Uterus (tissue), 4 donors: Measurements from ENCODE around the gene PTPRJ. TPM values are rescaled to one million over a fixed set of nuclear protein-coding genes. Genes with fewer than 3 reads are reported as not detected.

Source experiments
- DNase-seq, 2 donors: peaks; one replicate each; pipeline ENCODE4 v3.0.0-alpha.2; 2019 to 2020
- H3K27ac ChIP-seq, 2 donors: fragments of 200-600 bp; sonication (generic); 1 replicate in 1 of 2; 2 replicates in 1 of 2; pipeline ENCODE4 v1.5.1; 2016 to 2018
- H3K27me3 ChIP-seq, 2 donors: fragments of 200-600 bp; sonication (generic); one replicate each; pipeline ENCODE4 v1.5.1; 2018 to 2019; ENCODE audit warnings: control low read depth in 1 of 2
- H3K36me3 ChIP-seq, 2 donors: fragments of 200-600 bp; sonication (generic); one replicate each; pipeline ENCODE4 v1.5.1; 2019; ENCODE audit warnings: control low read depth in 1 of 2
- H3K4me1 ChIP-seq, 2 donors: fragments of 200-600 bp; sonication (generic); one replicate each; pipeline ENCODE4 v1.5.1; 2018 to 2019; ENCODE audit warnings: control low read depth in 1 of 2
- H3K4me3 ChIP-seq, 2 donors: fragments of 200-600 bp; sonication (generic); 1 replicate in 1 of 2; 2 replicates in 1 of 2; pipeline ENCODE4 v1.5.1; 2018 to 2019; ENCODE audit warnings: mild to moderate bottlenecking in 1 of 2
- H3K9me3 ChIP-seq, 2 donors: fragments of 200-600 bp; sonication (generic); one replicate each; pipeline ENCODE4 v1.5.1; 2019; ENCODE audit warnings: control low read depth in 1 of 2
- POLR2A ChIP-seq, 2 donors: fragments of 450-650 bp; IDR thresholded peaks; one replicate each; pipeline ENCODE4 v1.6.1; 2016; ENCODE audit warnings: antibody characterized with exemption in 2 of 2, mild to moderate bottlenecking in 1 of 2, moderate library complexity in 1 of 2
- intact Hi-C: fragments of 100-400 bp; cut with DNase I; formaldehyde crosslinking; loops from one replicate; pipeline ENCODE4 v1.15.1; 2023; ENCODE audit warnings: low total_unique reads
- total RNA-seq, 4 donors: library from RNA; depleted of rRNA in 3 of 4; stranded (reverse); fragments of >200 nt in 3 of 4; gene quantifications; one replicate each; pipeline versions ENCODE4 v1.1.0 to v1.2.4, GENCODE V29; 2014 to 2023
- TF ChIP-seq, protein P1 (sequence below), 4 experiments: fragments of 200-600 bp in 2 of 4; fragments of 450-650 bp in 2 of 4; sonication (generic) in 2 of 4; IDR thresholded peaks; one replicate each; pipeline ENCODE4 v1.5.1; 2016 to 2019; ENCODE audit warnings: antibody characterized with exemption in 4 of 4, mild to moderate bottlenecking in 2 of 4, moderate library complexity in 1 of 4
- donor health status: DM: yes; HTN: yes; CAD: no.

PTPRJ gene
- total RNA-seq, 4 donors from 2014 or later = 2.1 to 22.1 (median 7.1) TPM

DNA sequence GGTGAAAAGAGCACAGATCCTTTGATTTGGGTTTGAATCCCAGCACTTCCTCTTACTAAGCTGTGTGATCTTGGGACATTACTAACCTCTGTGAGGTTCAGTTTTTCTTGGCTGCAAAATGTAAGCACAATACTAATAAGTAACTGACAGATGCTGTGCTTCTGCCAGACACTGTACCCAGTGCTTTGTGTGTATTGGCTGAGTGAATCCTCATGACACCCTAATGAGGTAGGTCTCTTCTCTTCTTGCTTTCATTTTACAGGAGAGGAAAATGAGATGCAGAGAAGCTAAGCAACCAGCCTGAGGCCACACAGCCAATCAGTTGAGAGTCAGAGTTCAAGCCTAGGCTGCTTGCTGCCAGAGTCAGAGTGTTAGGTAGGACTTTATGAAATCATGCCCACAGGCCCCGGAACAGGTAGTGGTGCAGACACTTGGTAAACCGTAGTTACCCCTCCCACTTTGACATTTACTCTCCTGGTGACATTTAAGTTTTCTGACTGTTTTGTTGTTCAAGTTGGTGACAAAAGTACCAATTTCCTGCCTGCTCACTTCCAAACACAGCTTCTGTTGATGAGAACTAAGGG is 21.2 kb downstream of the PTPRJ start:
- Histone ChIP-seq H3K4me1 (peaks cover 0 to 4% of the 10 kb centered on the region in 2 donors), H3K36me3 (no peaks in the 10 kb centered on the region), H3K4me3 (no peak overlapping the region), H3K27ac (no peak overlapping the region), H3K9me3 (no peaks in the 10 kb centered on the region), H3K27me3 (no peaks in the 10 kb centered on the region)
- DNase-seq = no peak
- no peak for TF ChIP-seq POLR2A (IDR thresholded peaks at IDR 0.05)
- TF ChIP-seq, protein P1, sequence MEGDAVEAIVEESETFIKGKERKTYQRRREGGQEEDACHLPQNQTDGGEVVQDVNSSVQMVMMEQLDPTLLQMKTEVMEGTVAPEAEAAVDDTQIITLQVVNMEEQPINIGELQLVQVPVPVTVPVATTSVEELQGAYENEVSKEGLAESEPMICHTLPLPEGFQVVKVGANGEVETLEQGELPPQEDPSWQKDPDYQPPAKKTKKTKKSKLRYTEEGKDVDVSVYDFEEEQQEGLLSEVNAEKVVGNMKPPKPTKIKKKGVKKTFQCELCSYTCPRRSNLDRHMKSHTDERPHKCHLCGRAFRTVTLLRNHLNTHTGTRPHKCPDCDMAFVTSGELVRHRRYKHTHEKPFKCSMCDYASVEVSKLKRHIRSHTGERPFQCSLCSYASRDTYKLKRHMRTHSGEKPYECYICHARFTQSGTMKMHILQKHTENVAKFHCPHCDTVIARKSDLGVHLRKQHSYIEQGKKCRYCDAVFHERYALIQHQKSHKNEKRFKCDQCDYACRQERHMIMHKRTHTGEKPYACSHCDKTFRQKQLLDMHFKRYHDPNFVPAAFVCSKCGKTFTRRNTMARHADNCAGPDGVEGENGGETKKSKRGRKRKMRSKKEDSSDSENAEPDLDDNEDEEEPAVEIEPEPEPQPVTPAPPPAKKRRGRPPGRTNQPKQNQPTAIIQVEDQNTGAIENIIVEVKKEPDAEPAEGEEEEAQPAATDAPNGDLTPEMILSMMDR (IDR thresholded peaks at IDR 0.05) = no peak
- intact Hi-C loops = no loop called here

DNA sequence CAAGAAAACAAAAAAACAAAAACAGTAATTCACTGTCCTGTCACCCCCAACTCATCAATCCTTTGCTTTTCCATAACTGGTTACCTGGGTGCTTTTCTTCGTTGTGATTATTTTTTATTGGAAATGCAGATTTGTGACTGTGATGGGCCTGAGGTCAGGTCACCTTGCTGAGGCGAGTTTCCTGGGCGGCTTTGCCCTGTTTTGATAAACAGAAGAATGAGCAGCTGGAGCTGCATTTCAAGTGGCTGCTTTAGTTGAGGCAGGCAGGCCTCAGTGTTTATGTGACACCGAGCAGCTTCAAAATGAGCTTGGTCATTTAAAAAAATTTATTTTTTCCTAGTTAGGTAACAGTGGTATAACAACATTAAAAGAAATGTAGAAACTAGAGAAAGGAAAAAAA is 22.2 kb downstream of the PTPRJ start:
- no peak for DNase-seq
- Histone ChIP-seq H3K4me3 (no peak overlapping the region), H3K27me3 (no peaks in the 10 kb centered on the region), H3K4me1 (peaks cover 0 to 4% of the 10 kb centered on the region in 2 donors), H3K36me3 (no peaks in the 10 kb centered on the region), H3K27ac (no peak overlapping the region), H3K9me3 (no peaks in the 10 kb centered on the region)
- TF ChIP-seq, protein P1 (IDR thresholded peaks at IDR 0.05) = no peak
- no peak for TF ChIP-seq POLR2A (IDR thresholded peaks at IDR 0.05)
- intact Hi-C loops = no loop called here

DNA sequence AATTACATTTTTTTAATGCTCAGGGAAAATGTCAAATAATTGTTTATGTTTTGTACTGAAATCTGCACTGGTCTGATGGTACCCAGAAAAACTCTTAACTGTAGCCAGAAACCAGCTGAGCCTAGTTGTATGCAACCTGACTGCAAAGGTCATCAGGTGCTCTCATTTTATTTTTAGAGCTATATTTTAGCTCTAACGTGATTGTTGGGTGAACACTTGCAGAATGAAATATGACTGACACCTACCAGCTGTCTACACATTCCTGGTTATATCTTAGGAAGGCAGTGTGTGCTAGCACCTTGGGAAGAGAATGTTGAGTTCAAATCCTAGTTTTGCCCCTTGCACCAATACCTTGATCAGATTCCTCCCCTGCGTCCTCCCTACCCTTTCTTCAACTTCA is 23.6 kb downstream of the PTPRJ start:
- H3K4me1 ChIP-seq = peaks cover 0 to 4% of the 10 kb centered on the region in 2 donors
- H3K36me3 ChIP-seq = no peaks in the 10 kb centered on the region
- no peak overlapping the region for H3K4me3 ChIP-seq
- no peak for TF ChIP-seq POLR2A (IDR thresholded peaks at IDR 0.05)
- TF ChIP-seq, protein P1 (IDR thresholded peaks at IDR 0.05) = no peak
- DNase-seq = no peak
- intact Hi-C loops = no loop called here
- H3K27ac ChIP-seq = no peak overlapping the region
- no peaks in the 10 kb centered on the region for H3K9me3 ChIP-seq
- no peaks in the 10 kb centered on the region for H3K27me3 ChIP-seq

DNA sequence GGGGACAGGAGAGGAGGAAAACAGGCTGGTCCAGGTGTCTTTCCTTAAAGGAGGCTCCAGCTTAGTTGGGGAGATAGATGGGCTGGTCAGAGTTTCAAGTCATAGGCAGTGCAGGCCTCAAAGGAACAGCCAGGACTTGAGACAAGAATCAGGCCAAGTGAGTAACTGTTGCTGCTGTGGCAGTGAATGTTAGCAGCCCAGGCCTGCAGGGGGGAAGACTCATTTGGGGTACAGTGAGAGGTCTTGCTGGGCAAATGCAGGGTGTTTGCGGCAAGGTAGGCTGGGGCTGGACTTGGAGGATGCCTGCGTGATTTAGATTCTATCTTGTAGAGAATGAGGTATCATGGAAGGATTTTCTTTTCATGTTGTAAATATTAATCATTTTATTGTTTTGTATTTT is 24.1 kb downstream of the PTPRJ start:
- TF ChIP-seq, protein P1 (IDR thresholded peaks at IDR 0.05) = no peak
- no peak for TF ChIP-seq POLR2A (IDR thresholded peaks at IDR 0.05)

DNA sequence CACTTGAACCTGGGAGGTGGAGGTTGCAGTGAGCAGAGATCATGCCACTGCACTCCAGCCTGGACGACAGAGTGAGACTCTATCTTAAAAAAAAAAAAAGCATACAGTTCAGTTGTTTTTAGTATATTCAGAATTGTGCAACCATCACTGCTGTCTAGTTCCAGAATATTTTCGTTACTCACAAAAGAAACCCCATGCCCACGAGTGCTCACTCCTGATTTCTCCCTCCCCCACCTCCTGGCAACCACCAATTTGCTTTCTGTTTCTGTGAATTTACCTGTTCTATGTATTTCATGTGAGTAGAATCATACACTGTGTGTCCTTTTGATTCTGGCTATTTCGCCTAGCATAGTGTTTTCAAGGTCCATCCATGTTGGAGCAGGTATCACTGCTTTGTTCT is 24.8 kb downstream of the PTPRJ start:
- intact Hi-C loops = no loop called here
- DNase-seq = no peak
- Histone ChIP-seq H3K27ac (no peak overlapping the region), H3K27me3 (no peaks in the 10 kb centered on the region), H3K4me3 (no peak overlapping the region), H3K4me1 (peaks cover 0 to 4% of the 10 kb centered on the region in 2 donors), H3K36me3 (no peaks in the 10 kb centered on the region), H3K9me3 (no peaks in the 10 kb centered on the region)
- TF ChIP-seq POLR2A (IDR thresholded peaks at IDR 0.05) = no peak
- TF ChIP-seq, protein P1 (IDR thresholded peaks at IDR 0.05) = no peak

More for the DNA sequence above, 24.1 kb downstream of the PTPRJ start:
- Histone ChIP-seq H3K9me3 (no peaks in the 10 kb centered on the region), H3K27me3 (no peaks in the 10 kb centered on the region), H3K27ac (no peak overlapping the region), H3K36me3 (no peaks in the 10 kb centered on the region), H3K4me1 (peaks cover 0 to 4% of the 10 kb centered on the region in 2 donors), H3K4me3 (no peak overlapping the region)
- intact Hi-C loops = no loop called here
- no peak for DNase-seq
